Endothelial cell of umbilical vein (primary cell): ENCODE measurements around the gene KLF4. TPM values are rescaled to one million over a fixed set of nuclear protein-coding genes. Genes with fewer than 3 reads are reported as not detected.

ENCODE experiments used
- BruUV-seq: library from RNA; stranded (reverse); fragments of 400-500 nt; replicated peaks from 2 replicates; lab custom pipeline; 2021; lab: Mats Ljungman, UMichigan
- CTCF ChIA-PET: fragments of 300-600, 350-600 bp; sonication (Branson Sonifier 250); formaldehyde crosslinking; loops from one replicate; lab custom pipeline; 2021; ENCODE audit warnings: antibody characterized with exemption, inconsistent platforms; lab: Charles Lee
- POLR2A ChIA-PET: fragments of 300-600, 350-600 bp; sonication (Branson Sonifier 250); formaldehyde crosslinking; loops from one replicate; lab custom pipeline; 2021; ENCODE audit warnings: antibody characterized with exemption, inconsistent platforms; lab: Charles Lee
- DNase-seq: peaks from one replicate; pipeline ENCODE4 v3.0.0-alpha.2; 2011; ENCODE audit warnings: low read depth, low spot score
- FAIRE-seq: peaks from 2 replicates; lab custom pipeline; 2011; peaks lifted over from hg19 to GRCh38; lab: Jason Lieb, UNC
- H2AFZ ChIP-seq: 2 replicates; pipeline ENCODE4 v1.6.0; 2012; ENCODE audit warnings: low read depth, low read length, control low read depth, inconsistent platforms
- H3K27ac ChIP-seq: 2 replicates; pipeline ENCODE4 v1.5.1; 2011; ENCODE audit warnings: low read depth, mild to moderate bottlenecking, control low read depth, low read length, moderate library complexity; ENCODE audit not compliant: insufficient read depth
- H3K27me3 ChIP-seq, 2 experiments: 2 replicates each; pipeline versions ENCODE4 v1.6.0 to v1.6.1; 2011; ENCODE audit warnings: low read length in 2 of 2, mixed read lengths in 1 of 2; ENCODE audit not compliant: control insufficient read depth in 2 of 2, insufficient read depth in 2 of 2
- H3K36me3 ChIP-seq, 2 experiments: 2 replicates in 1 of 2; 3 replicates in 1 of 2; pipeline ENCODE4 v1.5.1; 2011; ENCODE audit warnings: low read length in 2 of 2, mild to moderate bottlenecking in 1 of 2, moderate library complexity in 1 of 2; ENCODE audit not compliant: control insufficient read depth in 2 of 2, insufficient read depth in 2 of 2; ENCODE audit errors: extremely low read depth in 1 of 2
- H3K4me1 ChIP-seq: 3 replicates; pipeline ENCODE4 v1.5.1; 2011; ENCODE audit warnings: mild to moderate bottlenecking, low read length; ENCODE audit not compliant: control insufficient read depth, insufficient read depth; ENCODE audit errors: extremely low read depth
- H3K4me2 ChIP-seq: 2 replicates; pipeline ENCODE4 v1.6.1; 2011; ENCODE audit warnings: low read length, control low read depth, mixed read lengths; ENCODE audit not compliant: insufficient read depth
- H3K4me3 ChIP-seq, 3 experiments: fragments of 200-600 bp in 1 of 3; sonication (generic), shearing (Covaris generic) in 1 of 3; replicated peaks in 1 of 3; 2 replicates each; pipeline ENCODE4 v1.5.1; 2011 to 2016; ENCODE audit warnings: control low read depth in 3 of 3, low read length in 3 of 3, mild to moderate bottlenecking in 2 of 3, inconsistent platforms in 1 of 3, low read depth in 1 of 3, moderate library complexity in 1 of 3; ENCODE audit not compliant: insufficient read depth in 1 of 3
- H3K79me2 ChIP-seq: 2 replicates; pipeline ENCODE4 v1.6.0; 2012; ENCODE audit warnings: low read length, inconsistent platforms; ENCODE audit not compliant: control insufficient read depth, insufficient read depth
- H3K9ac ChIP-seq: replicated peaks from 2 replicates; pipeline ENCODE3; 2011; ENCODE audit warnings: low read length, control low read depth; ENCODE audit not compliant: insufficient read depth; ENCODE audit errors: extremely low read depth
- H3K9me1 ChIP-seq: replicated peaks from 3 replicates; pipeline ENCODE4 v1.6.0; 2011; ENCODE audit warnings: mild to moderate bottlenecking, low read length; ENCODE audit not compliant: control insufficient read depth, insufficient read depth; ENCODE audit errors: extremely low read depth
- H3K9me3 ChIP-seq: replicated peaks from 2 replicates; pipeline ENCODE4 v1.5.1; 2012; ENCODE audit warnings: low read length, inconsistent platforms; ENCODE audit not compliant: control insufficient read depth, insufficient read depth
- H4K20me1 ChIP-seq: replicated peaks from 2 replicates; pipeline ENCODE3; 2011; ENCODE audit warnings: mild to moderate bottlenecking, low read length; ENCODE audit not compliant: control insufficient read depth, insufficient read depth; ENCODE audit errors: extremely low read depth
- CTCF ChIP-seq, 2 donors: IDR thresholded peaks; 1 replicate in 1 of 2; 2 replicates in 1 of 2; pipeline ENCODE4 v1.5.1; 2011; ENCODE audit warnings: low read length in 2 of 2, mild to moderate bottlenecking in 2 of 2, moderate library complexity in 2 of 2, control low read depth in 1 of 2, inconsistent platforms in 1 of 2, low read depth in 1 of 2; ENCODE audit not compliant: insufficient read depth in 1 of 2; ENCODE audit errors: extremely low read depth in 1 of 2
- EZH2 ChIP-seq: IDR thresholded peaks from 2 replicates; pipeline ENCODE4 v1.6.1; 2012; ENCODE audit warnings: borderline replicate concordance, low read depth, mild to moderate bottlenecking, moderate library complexity, low read length, inconsistent platforms; ENCODE audit not compliant: severe bottlenecking
- FOS ChIP-seq: IDR thresholded peaks from 2 replicates; pipeline ENCODE4 v1.6.1; 2011; ENCODE audit warnings: mild to moderate bottlenecking, low read length, moderate library complexity, borderline replicate concordance; ENCODE audit not compliant: insufficient read depth
- GATA2 ChIP-seq: IDR thresholded peaks from 2 replicates; pipeline ENCODE4 v1.7.0; 2011; ENCODE audit warnings: low read depth, mild to moderate bottlenecking, moderate library complexity, mixed read lengths, low read length; ENCODE audit not compliant: insufficient read length, insufficient read depth
- JUN ChIP-seq: IDR thresholded peaks from 2 replicates; pipeline ENCODE4 v1.6.1; 2011; ENCODE audit warnings: borderline replicate concordance, low read depth; ENCODE audit not compliant: insufficient read length, insufficient read depth
- MAX ChIP-seq: IDR thresholded peaks from 2 replicates; pipeline ENCODE4 v1.6.1; 2011; ENCODE audit not compliant: insufficient read depth, insufficient read length
- MYC ChIP-seq: IDR thresholded peaks from one replicate; pipeline ENCODE4 v1.6.1; 2011; ENCODE audit warnings: mild to moderate bottlenecking, low read depth, low read length
- POLR2A ChIP-seq: IDR thresholded peaks from 2 replicates; pipeline ENCODE4 v1.6.1; 2012; ENCODE audit warnings: low read depth, mild to moderate bottlenecking, control low read depth, low read length
- POLR2AphosphoS5 ChIP-seq: IDR thresholded peaks from 2 replicates; pipeline ENCODE4 v1.6.1; 2012; ENCODE audit warnings: low read depth, mild to moderate bottlenecking, control low read depth, low read length, moderate library complexity; ENCODE audit not compliant: insufficient read depth
- dilution Hi-C: fragments of 300-500 bp; cut with MboI; formaldehyde crosslinking; loops from one replicate; pipeline ENCODE4 v1.15.0; 2019; ENCODE audit warnings: low sequenced_read_pairs; ENCODE audit not compliant: extremely low pct_ligation_motif_present
- intact Hi-C: fragments of 100-400 bp; cut with micrococcal nuclease; formaldehyde crosslinking; loops from one replicate; pipeline ENCODE4 v1.10.0; 2022
- polyA plus RNA-seq, 4 experiments: library from polyadenylated mRNA; depleted of rRNA in 3 of 4; stranded (reverse) in 3 of 4; unstranded in 1 of 4; fragments of >200 nt; gene quantifications; 2 replicates each; pipeline versions ENCODE4 v1.2.1 to v1.2.3, GENCODE V29; 2011 to 2012; ENCODE audit warnings: missing spikeins in 1 of 4
- total RNA-seq: library from RNA; stranded (reverse); gene quantifications from 2 replicates; pipeline ENCODE4 v1.2.3, GENCODE V29; 2021

KLF4 gene
- total and polyA plus RNA-seq, 2 donors (not counting 3 experiments of a cell fraction or from before 2014, with no cell fraction given): 1.5 to 2.4 TPM

- peak overlapping the region; percentile 26 for H3K4me2 ChIP-seq
- no peaks in the 10 kb centered on the region for H3K9me1 ChIP-seq
- no peak overlapping the region for H3K27ac ChIP-seq
- no peak overlapping the region for H3K9ac ChIP-seq
- TF ChIP-seq CTCF (IDR thresholded peaks at IDR 0.05; ENCODE audit: extremely low read depth in 1 of 2, insufficient read depth in 1 of 2, low read depth in 1 of 2, low read length in 2 of 2) (no peak), GATA2 (no peak), JUN (no peak), EZH2 (no peak), MAX (no peak), FOS (no peak), MYC (no peak), POLR2AphosphoS5 (no peak), POLR2A (no peak)
- ChIA-PET POLR2A (no interaction called here), CTCF (interaction anchor here (0.7 to 2.1 kb wide), 15 partner anchors 19 to 1326 kb away, joined by 3 to 10 read pairs (median 4); no protein-coding TSS in a partner anchor)
- peak; percentile 49 for FAIRE-seq
- dilution Hi-C loops (no loop called here), intact Hi-C loops (loop anchor here (1.0 to 10.0 kb wide), 4 partner anchors 22 to 1628 kb away; partner anchors contain the start of gene TMEM245)
- peak overlapping the region in 2 of 3 experiments; percentile 5 to 7 for H3K4me3 ChIP-seq
- DNase-seq: no peak
- no peaks in the 10 kb centered on the region for H3K9me3 ChIP-seq
- no peaks in the 10 kb centered on the region for H4K20me1 ChIP-seq
- no peaks in the 10 kb centered on the region for H3K79me2 ChIP-seq
- peak overlapping the region; percentile 69 for H2AFZ ChIP-seq
- BruUV-seq: no TSS peak
- peaks cover 8 to 18% of the 10 kb centered on the region in 2 experiments for H3K27me3 ChIP-seq
- no peaks in the 10 kb centered on the region for H3K36me3 ChIP-seq
- peaks cover 19% of the 10 kb centered on the region for H3K4me1 ChIP-seq
Measured at GRCh38 chr9:107486674-107487520, 2.7 kb downstream of the KLF4 start.
